WERI-Rb-1 (cell line): ENCODE data around the gene KCNH1.

Experiments used
- DNase-seq: peaks from one replicate; pipeline ENCODE4 v3.0.0-alpha.2; 2020
- H3K27ac ChIP-seq: fragments of 250-450 bp; sonication (Bioruptor Pico); 2 replicates; pipeline ENCODE4 v1.5.1; 2020; ENCODE audit warnings: mild to moderate bottlenecking, moderate library complexity
- H3K27me3 ChIP-seq: fragments of 250-450 bp; sonication (Bioruptor Pico); 2 replicates; pipeline ENCODE4 v1.5.1; 2021; ENCODE audit warnings: mild to moderate bottlenecking, low read depth, moderate library complexity; ENCODE audit not compliant: insufficient read depth, severe bottlenecking
- H3K36me3 ChIP-seq: fragments of 250-450 bp; sonication (Bioruptor Pico); 2 replicates; pipeline ENCODE4 v1.5.1; 2020; ENCODE audit warnings: mild to moderate bottlenecking, moderate library complexity
- H3K4me3 ChIP-seq: 2 replicates; pipeline ENCODE4 v1.5.1; 2011; ENCODE audit warnings: low read depth, mild to moderate bottlenecking, control low read depth, low read length
- H3K9me3 ChIP-seq: fragments of 250-450 bp; sonication (Bioruptor Pico); 2 replicates; pipeline ENCODE4 v1.5.1; 2021; ENCODE audit warnings: mild to moderate bottlenecking, moderate library complexity; ENCODE audit not compliant: severe bottlenecking
- CTCF ChIP-seq: IDR thresholded peaks from 2 replicates; pipeline ENCODE4 v1.5.1; 2011; ENCODE audit warnings: low read depth, mild to moderate bottlenecking, control low read depth, inconsistent platforms, low read length

Gene KCNH1

GRCh38 chr1:210830034-210831028 is 303.6 kb downstream of the KCNH1 start:
- TF ChIP-seq CTCF, result no peak
- Histone ChIP-seq H3K4me3 (no peak overlapping the region), H3K27ac (no peak overlapping the region), H3K36me3 (no peaks in the 10 kb centered on the region), H3K27me3 (no peaks in the 10 kb centered on the region), H3K9me3 (no peaks in the 10 kb centered on the region)
- no peak for DNase-seq

DNA sequence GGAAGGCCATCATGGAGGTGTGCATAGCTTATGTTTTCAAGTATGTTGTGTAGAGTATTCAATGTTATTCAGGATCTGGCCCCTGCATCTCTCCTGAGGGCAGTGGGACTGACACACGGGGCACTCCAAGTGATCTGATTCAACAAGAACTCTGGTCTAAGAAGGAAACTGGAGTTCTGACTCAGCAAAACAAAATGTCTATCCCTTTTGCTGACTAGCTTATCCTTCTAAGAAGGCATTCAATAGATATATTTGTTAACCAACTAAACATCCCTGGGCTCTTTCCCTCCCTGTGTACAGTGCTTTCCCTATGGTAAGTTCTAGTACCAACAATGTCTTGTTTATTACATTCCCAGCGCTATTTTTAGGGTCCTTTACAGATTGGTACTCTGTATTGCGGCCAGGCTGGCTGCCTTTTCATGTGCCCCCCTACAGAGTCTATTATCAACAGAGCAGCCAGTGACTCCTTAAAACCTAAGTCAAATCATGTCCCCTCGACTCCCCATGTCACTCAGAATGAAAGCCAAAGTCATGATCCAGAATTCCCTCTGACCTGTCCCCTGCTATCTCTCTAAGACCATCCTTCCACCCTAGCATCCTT is 304.9 kb downstream of the KCNH1 start:
- TF ChIP-seq CTCF, result no peak
- Histone ChIP-seq H3K27ac (no peak overlapping the region), H3K9me3 (no peaks in the 10 kb centered on the region), H3K36me3 (no peaks in the 10 kb centered on the region), H3K4me3 (no peak overlapping the region), H3K27me3 (no peaks in the 10 kb centered on the region)
- DNase-seq, result no peak

GRCh38 chr1:210827481-210827880 is 306.5 kb downstream of the KCNH1 start:
- H3K27ac ChIP-seq, result no peak overlapping the region
- no peak overlapping the region for H3K4me3 ChIP-seq
- H3K9me3 ChIP-seq, result no peaks in the 10 kb centered on the region
- H3K36me3 ChIP-seq, result no peaks in the 10 kb centered on the region
- no peak for TF ChIP-seq CTCF
- H3K27me3 ChIP-seq, result no peaks in the 10 kb centered on the region
- DNase-seq, result no peak

DNA sequence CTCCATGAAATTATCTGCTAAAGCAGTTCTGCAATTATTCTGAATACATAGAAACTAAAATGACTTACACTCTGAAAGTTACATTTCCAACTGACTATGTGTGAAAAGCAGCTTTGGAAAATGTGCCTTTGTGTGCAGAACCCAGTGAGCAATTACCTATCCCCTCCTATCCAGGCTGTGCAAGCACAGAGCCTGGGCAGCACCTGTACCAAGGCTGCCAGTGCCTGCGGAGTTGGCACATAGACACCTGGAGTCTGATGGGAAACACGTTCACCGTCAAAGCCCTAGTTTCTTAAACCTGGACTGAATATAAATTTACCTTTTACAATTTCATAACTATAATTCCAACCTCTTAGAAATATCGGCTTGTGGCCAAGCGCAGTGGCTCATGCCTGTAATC is 307.3 kb downstream of the KCNH1 start:
- TF ChIP-seq CTCF, result no peak
- no peak overlapping the region for H3K4me3 ChIP-seq
- H3K36me3 ChIP-seq, result no peaks in the 10 kb centered on the region
- no peaks in the 10 kb centered on the region for H3K27me3 ChIP-seq
- H3K9me3 ChIP-seq, result no peaks in the 10 kb centered on the region
- H3K27ac ChIP-seq, result no peak overlapping the region
- no peak for DNase-seq

GRCh38 chr1:210822932-210823331 is 311.0 kb downstream of the KCNH1 start:
- DNase-seq, result no peak
- no peak overlapping the region for H3K4me3 ChIP-seq
- no peaks in the 10 kb centered on the region for H3K27me3 ChIP-seq
- H3K36me3 ChIP-seq, result no peaks in the 10 kb centered on the region
- H3K9me3 ChIP-seq, result no peaks in the 10 kb centered on the region
- no peak overlapping the region for H3K27ac ChIP-seq
- no peak for TF ChIP-seq CTCF
